NCI-H82 treated with DMSO at 0.1 percent for 48 hours (cell line): ENCODE results near the gene HMG20A.

Experiments
- DNase-seq: peaks from one replicate; lab custom pipeline; 2025; ENCODE audit not compliant: unreplicated experiment; lab: John Stamatoyannopoulos, UW

Gene HMG20A

GRCh38 chr15:77497110-77497737 is 76.5 kb downstream of the HMG20A start:
- no peak for DNase-seq

GRCh38 chr15:77497942-77498361 is 77.3 kb downstream of the HMG20A start:
- DNase-seq: no peak

GRCh38 chr15:77499087-77499760 is 78.5 kb downstream of the HMG20A start:
- DNase-seq: no peak

- no peak for DNase-seq
Observed at GRCh38 chr15:77500989-77501388, 80.3 kb downstream of the HMG20A start.

GRCh38 chr15:77502379-77503095 is 81.8 kb downstream of the HMG20A start:
- DNase-seq: no peak

- DNase-seq: no peak
Observed at GRCh38 chr15:77503240-77503639, 82.6 kb downstream of the HMG20A start.

GRCh38 chr15:77503764-77504163 is 83.1 kb downstream of the HMG20A start:
- no peak for DNase-seq

- DNase-seq: no peak
Observed at GRCh38 chr15:77504306-77504705, 83.6 kb downstream of the HMG20A start.

GRCh38 chr15:77504871-77505270 is 84.2 kb downstream of the HMG20A start:
- no peak for DNase-seq

GRCh38 chr15:77505556-77505955 is 84.9 kb downstream of the HMG20A start:
- DNase-seq: no peak

GRCh38 chr15:77506311-77507142 is 85.8 kb downstream of the HMG20A start:
- no peak for DNase-seq

- DNase-seq: no peak
Observed at GRCh38 chr15:77507143-77507897, 86.6 kb downstream of the HMG20A start.

- no peak for DNase-seq
Observed at GRCh38 chr15:77507911-77508310, 87.2 kb downstream of the HMG20A start.

GRCh38 chr15:77508541-77509243 is 88.0 kb downstream of the HMG20A start:
- DNase-seq: no peak

- DNase-seq: no peak
Observed at GRCh38 chr15:77510066-77511057, 89.7 kb downstream of the HMG20A start.

GRCh38 chr15:77511869-77512268 is 91.2 kb downstream of the HMG20A start:
- DNase-seq: no peak

GRCh38 chr15:77513226-77513625 is 92.5 kb downstream of the HMG20A start:
- no peak for DNase-seq

- DNase-seq: no peak
Observed at GRCh38 chr15:77514641-77515402, 94.1 kb downstream of the HMG20A start.
